Transverse colon (tissue), 4 donors: Measurements from ENCODE around the gene PDE4D. TPM values are rescaled to one million over a fixed set of nuclear protein-coding genes. Genes with fewer than 3 reads are reported as not detected.

Source experiments
- DNase-seq: peaks from one replicate; pipeline ENCODE4 v3.0.0-alpha.2; 2019
- H3K27ac ChIP-seq, 4 donors: fragments of 200-600 bp; sonication (generic); 2 replicates each; pipeline ENCODE4 v1.5.1; 2016 to 2018; ENCODE audit warnings: inconsistent platforms in 4 of 4
- H3K27me3 ChIP-seq: fragments of 200-600 bp; sonication (generic); 2 replicates; pipeline ENCODE4 v1.5.1; 2017; ENCODE audit warnings: inconsistent platforms
- H3K36me3 ChIP-seq, 4 donors: fragments of 200-600 bp; sonication (generic); 2 replicates each; pipeline ENCODE4 v1.5.1; 2017 to 2019; ENCODE audit warnings: inconsistent platforms in 4 of 4
- H3K4me1 ChIP-seq, 4 donors: fragments of 200-600 bp; sonication (generic); 2 replicates each; pipeline ENCODE4 v1.5.1; 2017 to 2020; ENCODE audit warnings: inconsistent platforms in 4 of 4
- H3K4me3 ChIP-seq, 4 donors: fragments of 200-600 bp; sonication (generic); 1 replicate in 1 of 4; 2 replicates in 3 of 4; pipeline versions ENCODE4 v1.5.1 to v1.6.1; 2017 to 2019; ENCODE audit warnings: inconsistent platforms in 4 of 4
- H3K9me3 ChIP-seq, 2 donors: fragments of 200-600 bp; sonication (generic); 2 replicates each; pipeline ENCODE4 v1.5.1; 2017 to 2019; ENCODE audit warnings: inconsistent platforms in 2 of 2
- EP300 ChIP-seq: sonication (generic); formaldehyde crosslinking; IDR thresholded peaks from one replicate; pipeline ENCODE4 v1.6.1; 2017; ENCODE audit warnings: antibody characterized with exemption, low read depth
- POLR2A ChIP-seq: fragments of 450-650 bp; IDR thresholded peaks from one replicate; pipeline ENCODE4 v1.6.1; 2016; ENCODE audit warnings: antibody characterized with exemption, mild to moderate bottlenecking, moderate library complexity
- POLR2AphosphoS5 ChIP-seq, 3 donors: sonication (generic); formaldehyde crosslinking; IDR thresholded peaks; one replicate each; pipeline ENCODE4 v1.6.1; 2016; ENCODE audit warnings: antibody characterized with exemption in 3 of 3
- WGBS, 2 donors: methylation state at CpG; one replicate each; pipeline ENCODE4 v1.1.5; 2018; ENCODE audit warnings: low coverage in 1 of 2; 5-methylcytosine and 5-hydroxymethylcytosine counted together
- in situ Hi-C, 4 donors: fragments of 200-750 bp; cut with MboI; loops; one replicate each; pipeline versions ENCODE4 v1.15.0 to v1.15.1; 2017; ENCODE audit warnings: low sequenced_read_pairs in 3 of 4, low pct_ligation_motif_present in 1 of 4, low pct_unique_long_range_greater_than_20kb in 1 of 4
- intact Hi-C: fragments of 100-400 bp; cut with DNase I; formaldehyde crosslinking; loops from one replicate; pipeline ENCODE4 v1.15.1; 2023; ENCODE audit warnings: low total_unique reads
- total RNA-seq, 4 donors: library from RNA; depleted of rRNA; stranded (reverse); fragments of >200 nt; gene quantifications; one replicate each; pipeline ENCODE4 v1.1.0, GENCODE V29; 2016
- TF ChIP-seq, protein P1 (sequence below), 5 experiments: fragments of 200-600 bp in 3 of 5; fragments of 450-650 bp in 2 of 5; sonication (generic) in 3 of 5; IDR thresholded peaks; 1 replicate in 2 of 5; 2 replicates in 3 of 5; pipeline ENCODE4 v1.5.1; 2016 to 2017; ENCODE audit warnings: antibody characterized with exemption in 5 of 5, inconsistent platforms in 3 of 5, mild to moderate bottlenecking in 2 of 5, moderate library complexity in 1 of 5

PDE4D gene
- total RNA-seq, 4 donors from 2014 or later = 47.0 to 302 (median 73.6) TPM

DNA sequence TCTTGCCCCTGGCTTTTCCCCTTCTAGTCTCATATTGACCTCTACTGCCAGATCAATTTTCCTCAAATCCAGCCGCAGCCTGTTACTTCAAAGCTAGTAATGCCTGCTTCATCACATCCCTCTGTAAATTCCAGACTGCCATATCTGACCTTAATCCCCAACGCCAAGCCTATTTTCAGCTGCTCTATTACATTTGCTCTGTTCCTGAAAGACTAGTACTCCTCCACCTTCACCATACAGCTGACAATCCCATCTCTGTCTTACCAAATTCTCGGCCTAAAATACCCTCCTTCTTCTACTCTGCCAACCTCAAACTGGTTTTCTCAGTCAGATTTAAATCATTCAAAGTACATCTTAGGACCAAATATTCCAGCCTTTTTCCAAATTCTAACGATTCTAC, 890.4 kb downstream of the PDE4D start:
- Histone ChIP-seq H3K9me3 (no peaks in the 10 kb centered on the region), H3K27ac (no peak overlapping the region), H3K36me3 (no peaks in the 10 kb centered on the region), H3K4me3 (no peak overlapping the region), H3K4me1 (peaks cover 3 to 30% (median 15%) of the 10 kb centered on the region in 4 donors), H3K27me3 (no peaks in the 10 kb centered on the region)
- intact Hi-C loops (no loop called here), in situ Hi-C loops (loop anchor here in 3 of 4 donors (10.0 to 25.0 kb wide), 2 partner anchors 108 to 116 kb away; no protein-coding TSS in a partner anchor)
- TF ChIP-seq EP300 (no peak), POLR2AphosphoS5 (IDR thresholded peaks at IDR 0.05) (no peak), POLR2A (no peak)
- TF ChIP-seq, protein P1, sequence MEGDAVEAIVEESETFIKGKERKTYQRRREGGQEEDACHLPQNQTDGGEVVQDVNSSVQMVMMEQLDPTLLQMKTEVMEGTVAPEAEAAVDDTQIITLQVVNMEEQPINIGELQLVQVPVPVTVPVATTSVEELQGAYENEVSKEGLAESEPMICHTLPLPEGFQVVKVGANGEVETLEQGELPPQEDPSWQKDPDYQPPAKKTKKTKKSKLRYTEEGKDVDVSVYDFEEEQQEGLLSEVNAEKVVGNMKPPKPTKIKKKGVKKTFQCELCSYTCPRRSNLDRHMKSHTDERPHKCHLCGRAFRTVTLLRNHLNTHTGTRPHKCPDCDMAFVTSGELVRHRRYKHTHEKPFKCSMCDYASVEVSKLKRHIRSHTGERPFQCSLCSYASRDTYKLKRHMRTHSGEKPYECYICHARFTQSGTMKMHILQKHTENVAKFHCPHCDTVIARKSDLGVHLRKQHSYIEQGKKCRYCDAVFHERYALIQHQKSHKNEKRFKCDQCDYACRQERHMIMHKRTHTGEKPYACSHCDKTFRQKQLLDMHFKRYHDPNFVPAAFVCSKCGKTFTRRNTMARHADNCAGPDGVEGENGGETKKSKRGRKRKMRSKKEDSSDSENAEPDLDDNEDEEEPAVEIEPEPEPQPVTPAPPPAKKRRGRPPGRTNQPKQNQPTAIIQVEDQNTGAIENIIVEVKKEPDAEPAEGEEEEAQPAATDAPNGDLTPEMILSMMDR (IDR thresholded peaks at IDR 0.05) = no peak
- 86 to 89% methylated on average over 4 of the region's 4 CpGs for WGBS, 2 donors
- no peak for DNase-seq

DNA sequence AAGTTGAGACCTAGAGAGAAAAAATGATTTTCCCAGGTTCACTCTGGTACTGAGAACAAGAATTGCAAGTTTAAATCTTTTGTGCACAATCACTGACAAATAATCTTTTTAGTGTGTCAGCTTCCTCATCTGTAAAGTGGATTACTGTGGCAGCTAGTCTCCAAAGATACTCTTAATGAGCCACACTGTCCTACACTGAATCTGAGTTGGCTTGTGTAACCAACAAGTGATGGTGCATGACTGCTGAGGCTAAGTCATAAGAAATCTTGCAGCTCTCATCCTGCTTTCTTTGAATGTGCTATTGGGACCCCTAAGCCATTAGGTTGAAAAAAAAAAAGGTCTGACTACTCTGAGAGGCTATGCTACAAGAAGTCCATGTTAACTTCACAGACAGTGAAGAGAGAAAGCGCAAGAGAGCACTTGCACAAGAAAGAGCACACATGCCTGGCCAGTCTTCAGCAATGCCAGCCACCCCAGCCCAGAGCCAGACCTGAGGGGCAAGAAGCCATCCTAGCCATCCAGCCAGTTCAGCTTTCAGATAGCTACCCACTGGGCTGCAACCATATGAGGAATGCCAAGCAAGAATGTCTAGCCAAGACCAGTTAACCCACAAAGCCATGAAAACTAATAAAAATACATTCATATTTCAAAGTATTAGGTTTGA, 891.2 kb downstream of the PDE4D start:
- no peaks in the 10 kb centered on the region for H3K27me3 ChIP-seq
- in situ Hi-C loops = loop anchor here in 3 of 4 donors (10.0 to 25.0 kb wide), 2 partner anchors 107 to 115 kb away; no protein-coding TSS in a partner anchor
- intact Hi-C loops = no loop called here
- no peak overlapping the region for H3K27ac ChIP-seq
- no peaks in the 10 kb centered on the region for H3K36me3 ChIP-seq
- peaks cover 3 to 26% (median 11%) of the 10 kb centered on the region in 4 donors for H3K4me1 ChIP-seq
- DNase-seq = no peak
- no peak overlapping the region for H3K4me3 ChIP-seq
- H3K9me3 ChIP-seq = no peaks in the 10 kb centered on the region
- TF ChIP-seq, protein P1 (IDR thresholded peaks at IDR 0.05) = no peak
- TF ChIP-seq POLR2A (no peak), POLR2AphosphoS5 (IDR thresholded peaks at IDR 0.05) (no peak), EP300 (no peak)
- WGBS, 2 donors = 100% methylated on average over 1 of the region's 1 CpG; no CpG with 5 or more reads in 1 of the 2 donors

DNA sequence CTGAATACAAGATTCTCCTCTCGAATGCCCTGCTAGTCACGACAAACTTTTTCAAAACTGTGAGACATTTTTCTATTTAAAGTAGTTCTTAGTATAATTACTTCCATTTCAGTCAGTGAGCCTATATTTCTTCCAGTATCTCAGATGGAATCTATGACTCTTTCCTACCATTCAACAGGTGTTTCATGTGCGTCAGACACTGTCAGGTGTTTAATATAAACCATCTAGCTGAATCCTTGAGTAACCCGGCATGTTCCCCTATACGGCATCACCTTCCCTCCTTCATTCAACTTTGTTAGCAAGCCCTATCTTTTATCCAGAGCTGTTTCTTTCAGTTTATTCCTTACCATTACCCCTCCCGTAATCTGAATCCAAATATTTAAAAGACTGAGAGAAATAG, 891.8 kb downstream of the PDE4D start:
- no peaks in the 10 kb centered on the region for H3K9me3 ChIP-seq
- H3K27ac ChIP-seq = no peak overlapping the region
- in situ Hi-C loops (loop anchor here in 3 of 4 donors (10.0 to 25.0 kb wide), 2 partner anchors 107 to 114 kb away; no protein-coding TSS in a partner anchor), intact Hi-C loops (no loop called here)
- peaks cover 0 to 25% (median 10%) of the 10 kb centered on the region in 4 donors for H3K4me1 ChIP-seq
- H3K27me3 ChIP-seq = no peaks in the 10 kb centered on the region
- TF ChIP-seq, protein P1 (IDR thresholded peaks at IDR 0.05) = no peak
- no peak for TF ChIP-seq POLR2AphosphoS5 (IDR thresholded peaks at IDR 0.05)
- no peak for TF ChIP-seq EP300
- TF ChIP-seq POLR2A = no peak
- no peak overlapping the region for H3K4me3 ChIP-seq
- H3K36me3 ChIP-seq = no peaks in the 10 kb centered on the region
- no peak for DNase-seq
- WGBS, 2 donors = 87 to 91% methylated on average over 6 of the region's 6 CpGs

DNA sequence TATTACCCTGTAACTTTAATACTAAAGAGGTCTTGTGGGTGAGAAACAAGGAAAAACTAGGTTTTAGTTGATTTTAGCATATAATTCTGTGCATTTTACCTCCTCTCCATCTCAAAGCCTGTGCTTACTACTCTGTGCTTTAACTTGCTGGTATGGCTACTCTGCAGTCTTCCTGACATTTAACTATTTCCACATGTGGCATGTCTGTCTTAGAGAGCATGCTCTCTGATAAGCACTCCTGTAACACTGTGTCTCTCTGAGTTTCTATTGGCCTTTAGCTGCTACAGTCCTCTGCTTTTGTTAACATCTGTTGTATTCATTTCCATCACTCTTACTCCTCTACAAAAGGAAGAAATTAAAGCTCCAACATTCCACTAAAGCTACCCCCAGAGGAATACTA, 892.4 kb downstream of the PDE4D start:
- intact Hi-C loops (no loop called here), in situ Hi-C loops (loop anchor here in 3 of 4 donors (10.0 to 25.0 kb wide), 2 partner anchors 106 to 114 kb away; no protein-coding TSS in a partner anchor)
- Histone ChIP-seq H3K9me3 (no peaks in the 10 kb centered on the region), H3K4me3 (no peak overlapping the region), H3K4me1 (peaks cover 0 to 20% (median 10%) of the 10 kb centered on the region in 4 donors), H3K27me3 (no peaks in the 10 kb centered on the region), H3K27ac (no peak overlapping the region), H3K36me3 (no peaks in the 10 kb centered on the region)
- DNase-seq = no peak
- TF ChIP-seq, protein P1 (IDR thresholded peaks at IDR 0.05) = no peak
- TF ChIP-seq POLR2A = no peak
- no peak for TF ChIP-seq POLR2AphosphoS5 (IDR thresholded peaks at IDR 0.05)
- no peak for TF ChIP-seq EP300
